HG02798 (cell line): ENCODE results near the gene RBBP7.
"Not testable (repeated sequence)": the region's sequence is repeated elsewhere in the genome, so short reads cannot be mapped to it uniquely, and the experiment has no call there.

Experiments used
- ATAC-seq: cut with Tn5 transposase; IDR thresholded peaks from one replicate; pipeline ENCODE4 v1.9.1; 2021; ENCODE audit warnings: mild to moderate bottlenecking; ENCODE audit not compliant: unreplicated experiment, poor library complexity

The RBBP7 gene

DNA sequence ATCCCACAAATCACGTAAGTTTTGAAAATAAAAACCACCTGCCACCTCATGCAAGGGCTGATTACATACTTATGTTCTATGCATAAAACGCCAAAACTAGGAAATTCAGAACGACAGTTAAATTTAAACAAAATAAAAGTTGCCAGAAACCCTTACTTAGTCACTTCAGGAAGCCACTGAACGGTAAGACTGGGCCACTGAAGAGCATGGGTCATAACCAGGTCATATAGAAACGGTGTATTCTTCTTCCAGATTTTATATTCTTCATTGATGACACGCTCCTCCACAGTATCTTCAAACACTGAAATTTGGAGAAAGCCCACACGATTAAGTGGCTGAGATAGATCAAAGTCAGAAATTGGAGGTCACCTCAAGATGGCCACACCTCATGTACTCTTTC is 1.2 kb downstream of the RBBP7 start:
- ATAC-seq: no peak

DNA sequence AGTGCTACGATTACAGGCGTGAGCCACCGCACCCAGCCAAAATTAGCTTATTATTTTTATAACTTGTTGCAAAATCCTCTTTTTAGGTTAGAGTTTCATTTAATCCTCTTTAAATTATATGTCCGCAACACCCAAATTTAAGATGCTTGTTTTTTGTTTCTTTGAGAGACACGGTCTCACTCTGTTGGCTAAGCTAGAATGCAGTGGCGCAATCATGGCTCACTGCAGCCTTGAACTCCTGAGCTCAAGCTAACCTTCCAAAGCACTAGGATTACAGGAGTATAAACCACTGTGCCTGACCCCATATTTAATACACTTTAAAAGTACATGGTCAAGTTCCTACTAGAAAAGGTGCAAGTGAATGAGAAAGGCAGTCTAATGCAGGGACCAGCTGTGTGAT is 2.2 kb downstream of the RBBP7 start:
- ATAC-seq: no peak

DNA sequence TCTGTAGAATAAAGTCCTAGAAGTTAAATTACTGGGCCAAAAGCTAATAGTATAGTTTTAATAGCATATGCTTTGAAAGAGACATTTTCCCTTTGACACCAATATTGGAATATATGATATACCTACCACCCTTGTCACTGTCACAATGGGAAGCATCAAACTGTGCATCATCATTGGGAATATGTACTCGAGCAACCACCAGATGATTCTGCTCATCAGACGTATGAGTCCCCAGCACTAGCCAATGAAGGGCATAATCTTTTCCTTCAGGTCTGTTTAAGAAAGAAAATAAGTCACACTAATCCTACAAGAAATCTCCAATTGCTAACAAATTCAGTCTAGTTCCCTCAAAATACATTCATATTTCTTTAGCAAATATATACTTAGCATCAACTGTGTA is 7.3 kb downstream of the RBBP7 start:
- no peak for ATAC-seq

DNA sequence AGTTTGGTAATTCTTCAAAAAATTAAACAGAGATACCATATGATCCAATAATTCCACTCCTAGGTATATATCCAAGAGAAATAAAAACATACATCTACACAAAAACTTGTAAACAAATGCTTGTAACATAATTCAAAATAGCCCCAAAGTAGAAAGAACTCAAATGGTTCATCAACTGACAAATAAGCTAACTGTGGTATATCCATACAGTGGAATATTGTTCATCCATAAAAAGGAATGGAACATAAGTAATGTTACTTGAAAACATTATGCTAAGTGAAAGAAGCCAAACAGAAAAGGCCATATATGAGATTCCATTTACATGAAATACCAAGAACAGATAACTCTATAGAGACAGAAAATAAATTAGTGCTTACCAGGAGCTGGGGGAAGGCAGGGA is 13.4 kb downstream of the RBBP7 start:
- no peak for ATAC-seq

DNA sequence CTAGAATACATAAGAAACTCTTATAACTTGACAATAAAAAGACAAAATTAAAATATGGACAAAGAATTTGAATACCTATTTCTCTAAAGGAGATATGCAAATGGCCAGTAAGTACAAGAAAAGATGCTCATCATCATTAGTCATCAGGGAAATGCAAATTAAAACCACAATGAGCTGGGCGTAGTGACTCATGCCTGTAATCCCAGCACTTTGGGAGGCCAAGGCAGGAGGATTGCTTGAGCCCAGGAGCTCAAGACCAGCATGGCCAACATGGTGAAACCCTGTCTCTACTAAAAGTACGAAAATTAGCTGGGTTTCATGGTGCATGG is 14.1 kb downstream of the RBBP7 start:
- not testable (repeated sequence) for ATAC-seq

DNA sequence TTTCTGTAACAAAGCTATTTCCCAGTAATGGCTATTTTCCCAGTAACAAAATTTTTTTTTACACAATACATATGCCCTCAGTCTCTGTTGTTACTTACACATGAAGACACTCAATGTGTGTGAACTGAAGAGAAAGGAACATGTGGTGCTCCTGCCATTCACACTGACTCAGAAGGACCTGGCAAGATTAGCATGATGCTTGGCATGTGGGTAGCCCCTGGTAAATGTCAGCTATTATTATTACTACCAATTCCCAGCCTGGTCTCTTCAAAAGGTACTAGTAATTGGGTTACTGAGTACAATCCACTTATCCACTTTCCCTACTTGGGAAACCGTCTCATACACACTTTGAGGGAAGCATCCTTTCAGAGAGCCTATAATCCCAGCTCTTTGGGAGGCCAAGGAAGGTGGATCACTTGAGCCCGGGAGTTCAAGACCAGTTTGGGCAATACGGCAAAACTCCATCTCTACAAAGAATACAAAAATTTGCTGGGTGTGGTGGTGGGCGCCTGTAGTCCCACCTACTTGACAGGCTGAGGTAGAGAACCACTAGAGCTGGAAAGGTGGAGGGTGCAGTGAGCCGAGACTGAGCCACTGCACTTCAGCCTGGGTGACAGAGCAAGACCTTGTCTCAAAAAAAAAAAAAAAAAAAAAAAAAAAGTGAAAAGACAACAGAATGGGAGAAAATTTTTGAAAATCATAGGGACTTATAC is 14.6 kb downstream of the RBBP7 start:
- no peak for ATAC-seq

DNA sequence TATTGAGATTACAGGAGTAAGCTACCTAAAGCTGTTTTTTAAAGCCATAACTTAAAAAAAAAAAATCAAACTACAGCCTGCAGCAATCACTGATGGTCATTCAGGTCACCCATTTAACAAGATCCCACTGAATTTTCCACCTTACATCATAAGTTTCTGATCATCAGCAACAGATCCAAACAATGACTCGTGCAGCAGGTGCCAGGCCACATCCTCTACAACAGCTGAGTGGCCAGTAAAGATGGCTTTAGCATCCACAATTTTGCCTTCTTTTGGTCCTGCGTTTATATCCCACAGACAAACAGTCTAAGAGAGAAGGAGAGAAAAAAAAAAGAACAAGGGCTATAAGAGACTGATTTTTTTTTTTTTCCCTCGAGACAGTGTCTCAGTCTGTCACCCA is 16.6 kb downstream of the RBBP7 start:
- no peak for ATAC-seq

DNA sequence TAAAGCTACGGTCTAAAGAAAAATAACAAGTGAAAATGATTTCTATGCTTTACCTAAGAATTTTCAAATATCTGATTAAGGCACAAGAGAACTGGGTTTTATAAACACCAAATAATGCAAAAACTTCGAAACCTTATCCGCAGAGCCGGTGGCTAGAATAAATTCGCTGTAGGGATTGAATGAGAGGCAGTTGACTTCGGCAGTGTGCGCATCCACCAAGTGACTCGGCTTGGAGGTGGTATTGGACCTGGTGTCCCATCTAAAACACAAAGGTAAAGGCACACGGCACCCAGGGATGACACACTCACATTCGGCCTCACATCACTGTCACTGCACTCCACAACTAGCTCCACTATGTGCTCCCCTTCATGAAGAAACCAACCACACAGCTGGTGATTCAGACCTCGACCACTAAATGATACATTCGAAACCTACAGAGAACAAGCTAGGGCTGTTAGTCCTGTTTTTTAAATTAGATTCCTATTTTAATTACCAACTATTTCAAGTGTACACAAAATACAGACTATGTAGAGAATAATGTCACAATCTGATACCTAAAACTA is 17.5 kb downstream of the RBBP7 start:
- no peak for ATAC-seq

DNA sequence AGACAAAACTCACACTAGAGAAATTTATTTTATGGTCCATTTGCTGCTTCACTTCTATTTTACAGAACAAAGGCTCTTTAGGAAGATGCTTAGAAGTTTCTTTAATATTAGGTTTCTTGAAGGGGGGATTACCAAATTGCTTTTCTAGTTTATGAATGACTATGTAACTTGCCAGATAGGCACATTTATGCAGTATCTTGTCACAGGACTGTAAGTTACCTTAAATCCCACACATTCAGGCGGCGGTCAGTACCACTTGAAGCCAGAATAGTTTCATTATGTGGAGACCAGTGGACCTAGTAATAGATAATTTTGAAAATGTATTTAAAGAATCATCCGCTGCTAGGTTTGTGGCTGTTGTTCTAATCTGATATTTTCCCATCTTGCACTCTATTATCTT is 18.3 kb downstream of the RBBP7 start:
- no peak for ATAC-seq

DNA sequence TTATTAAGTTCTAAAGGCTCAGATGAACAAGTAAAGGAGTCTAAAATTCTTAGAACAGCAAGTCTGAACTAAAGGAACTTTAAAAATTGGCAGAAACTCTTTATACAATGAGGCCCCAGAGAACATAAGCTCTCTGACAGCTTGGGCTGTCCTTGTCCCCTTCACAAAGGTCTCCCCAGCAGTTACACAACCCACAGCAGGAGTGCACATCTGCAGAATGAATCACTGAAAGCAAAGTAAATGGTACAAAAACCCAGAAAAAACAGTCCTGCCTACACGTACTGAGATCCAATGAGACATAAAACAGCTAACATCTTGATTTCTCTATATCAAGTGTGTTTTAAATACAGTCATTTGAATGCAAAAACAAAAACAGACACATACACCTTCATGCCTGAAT is 18.7 kb downstream of the RBBP7 start:
- no peak for ATAC-seq

DNA sequence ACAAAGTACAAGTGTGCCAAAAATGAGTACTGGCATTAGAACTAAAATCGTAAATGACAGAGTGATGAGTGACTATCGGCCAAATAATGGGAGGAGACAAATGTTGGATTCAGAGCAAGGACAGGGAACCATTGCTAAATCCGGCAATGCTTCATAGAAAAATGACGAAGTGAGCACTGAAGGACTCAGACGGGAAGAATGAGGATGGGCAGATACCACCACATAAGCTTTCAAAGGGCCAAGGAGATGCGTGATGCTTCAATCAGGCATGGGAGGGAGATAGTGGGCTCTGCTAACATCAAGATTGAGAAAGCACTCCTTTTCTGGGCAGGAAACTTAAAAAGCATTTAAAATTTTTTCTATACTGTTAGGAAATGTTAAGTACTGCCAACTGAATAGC is 21.6 kb downstream of the RBBP7 start:
- ATAC-seq: no peak

DNA sequence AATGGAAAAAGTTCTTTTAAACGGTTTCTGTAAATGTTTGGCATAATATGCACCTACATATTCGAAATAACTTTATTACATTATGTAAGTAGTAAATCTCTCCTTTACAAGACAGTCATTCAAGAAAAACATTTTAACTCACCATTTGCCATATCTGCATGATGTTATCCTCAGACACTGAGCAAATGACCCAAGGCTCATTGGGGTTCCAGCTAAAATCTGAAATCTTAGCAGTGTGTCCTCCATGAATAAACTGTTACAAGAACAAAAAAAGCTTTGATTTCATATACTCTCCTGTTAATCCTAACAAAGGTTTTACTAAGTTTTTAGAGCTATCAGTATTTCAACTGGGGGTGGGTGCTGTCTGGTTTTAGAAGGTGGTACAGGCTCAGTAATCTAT is 24.5 kb downstream of the RBBP7 start:
- ATAC-seq: no peak

DNA sequence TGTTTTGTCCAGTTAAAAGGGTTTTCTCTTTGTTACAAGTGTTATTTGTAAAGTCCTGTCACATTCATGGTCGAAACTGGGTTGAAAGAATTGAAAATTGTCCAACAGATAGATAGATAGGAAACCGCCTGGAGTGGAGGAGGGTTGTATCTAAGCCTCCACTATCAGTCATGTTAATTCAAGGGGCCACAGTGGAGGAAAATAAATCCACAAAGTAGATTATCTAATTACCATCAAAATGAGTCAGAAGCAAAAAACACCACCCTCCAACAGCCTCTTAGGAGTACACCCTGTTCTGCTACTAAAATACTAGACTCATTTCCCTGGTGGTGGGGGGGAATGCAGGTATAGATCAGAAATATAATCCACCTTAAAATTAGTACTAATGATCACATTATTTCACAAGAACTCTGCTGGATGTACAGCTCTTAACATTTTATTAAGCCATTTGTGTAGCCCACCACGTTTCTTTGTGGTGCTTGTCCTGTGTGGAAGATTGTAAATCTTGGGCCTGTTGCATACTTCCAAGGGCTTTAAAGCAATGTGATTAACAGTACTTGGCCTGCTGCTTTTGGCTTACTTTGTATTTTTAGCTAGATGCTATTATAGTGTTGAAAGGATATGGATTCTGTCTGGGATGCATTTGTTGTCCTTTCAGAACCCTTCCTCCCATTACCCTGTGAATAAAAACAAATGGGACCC is 26.8 kb downstream of the RBBP7 start:
- ATAC-seq: no peak

DNA sequence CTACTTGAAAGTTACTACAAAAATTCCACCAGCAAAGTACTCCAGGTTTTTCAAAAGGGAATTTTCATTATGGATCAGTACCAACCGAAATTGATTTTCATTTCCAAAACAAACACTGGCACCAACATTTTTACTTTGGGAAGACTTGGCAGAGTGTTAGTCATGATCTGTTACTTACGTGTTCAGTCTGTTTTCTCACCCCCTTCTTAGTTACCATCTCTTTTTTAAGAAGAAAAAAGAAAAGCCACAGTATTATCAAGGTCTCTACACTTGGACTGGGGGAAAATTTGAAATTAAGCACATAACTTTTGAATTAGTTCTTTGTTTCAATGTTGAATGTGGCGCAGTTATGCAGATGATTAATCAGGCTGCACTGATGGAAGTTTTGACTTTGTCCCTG is 27.5 kb downstream of the RBBP7 start:
- no peak for ATAC-seq

DNA sequence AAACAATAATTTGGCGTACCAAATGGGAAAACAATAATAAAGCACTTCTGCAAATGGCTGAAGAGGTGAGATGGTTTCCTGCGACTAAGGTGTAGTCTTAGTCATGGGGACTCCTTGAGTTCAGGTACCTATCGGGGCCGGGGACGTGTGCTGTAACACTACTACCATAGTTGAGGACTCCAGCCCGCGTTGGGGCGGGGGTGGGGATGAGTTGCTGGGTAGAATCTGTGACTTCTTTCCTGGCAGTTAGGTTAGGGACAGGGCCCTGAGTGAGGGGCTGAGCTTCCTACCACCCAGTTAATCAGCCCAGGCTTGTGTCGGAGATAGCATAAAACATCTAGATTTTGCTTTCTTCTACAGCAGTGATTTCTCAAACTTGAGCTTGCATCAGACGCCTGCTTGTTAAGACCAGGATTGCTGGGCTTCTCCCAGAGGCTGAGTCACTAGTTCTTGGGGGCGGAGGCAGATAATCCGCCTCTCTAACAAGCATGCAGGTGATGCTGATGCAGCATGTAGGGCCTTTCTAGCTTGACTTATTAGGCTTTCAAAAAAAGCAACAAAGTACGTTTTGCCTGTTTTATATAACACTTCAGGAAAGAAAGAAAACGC is 30.2 kb downstream of the RBBP7 start:
- ATAC-seq: no peak

DNA sequence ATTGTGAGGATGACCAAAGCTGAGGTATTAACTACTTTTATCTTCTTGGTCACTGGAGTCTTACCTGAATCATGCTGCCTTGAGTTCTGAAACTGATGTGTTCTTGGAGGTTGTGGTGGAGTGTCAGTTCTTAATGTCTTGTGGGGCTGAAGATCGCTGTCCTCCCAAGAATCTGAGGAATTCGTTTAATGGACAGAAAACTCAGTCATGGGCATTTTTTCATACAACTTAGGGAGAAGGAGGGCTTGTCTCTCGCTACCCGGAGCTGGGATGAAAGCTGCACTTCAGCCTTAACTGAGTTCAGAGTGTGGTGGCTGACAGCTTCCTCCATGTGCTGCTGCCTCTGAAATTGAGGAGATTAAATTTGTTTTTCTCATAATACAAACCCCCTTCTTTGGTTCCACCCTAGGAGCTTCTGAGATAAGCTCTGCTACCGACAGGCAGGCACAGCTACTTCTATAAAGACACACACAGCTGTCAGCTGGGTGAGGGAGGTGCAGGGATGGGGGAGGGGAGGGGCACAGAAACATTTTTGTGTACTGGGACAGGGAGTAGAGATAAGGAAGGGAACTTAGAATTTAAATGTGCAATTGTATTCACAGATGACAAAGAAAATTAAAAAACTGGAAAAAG is 30.8 kb downstream of the RBBP7 start:
- no peak for ATAC-seq

DNA sequence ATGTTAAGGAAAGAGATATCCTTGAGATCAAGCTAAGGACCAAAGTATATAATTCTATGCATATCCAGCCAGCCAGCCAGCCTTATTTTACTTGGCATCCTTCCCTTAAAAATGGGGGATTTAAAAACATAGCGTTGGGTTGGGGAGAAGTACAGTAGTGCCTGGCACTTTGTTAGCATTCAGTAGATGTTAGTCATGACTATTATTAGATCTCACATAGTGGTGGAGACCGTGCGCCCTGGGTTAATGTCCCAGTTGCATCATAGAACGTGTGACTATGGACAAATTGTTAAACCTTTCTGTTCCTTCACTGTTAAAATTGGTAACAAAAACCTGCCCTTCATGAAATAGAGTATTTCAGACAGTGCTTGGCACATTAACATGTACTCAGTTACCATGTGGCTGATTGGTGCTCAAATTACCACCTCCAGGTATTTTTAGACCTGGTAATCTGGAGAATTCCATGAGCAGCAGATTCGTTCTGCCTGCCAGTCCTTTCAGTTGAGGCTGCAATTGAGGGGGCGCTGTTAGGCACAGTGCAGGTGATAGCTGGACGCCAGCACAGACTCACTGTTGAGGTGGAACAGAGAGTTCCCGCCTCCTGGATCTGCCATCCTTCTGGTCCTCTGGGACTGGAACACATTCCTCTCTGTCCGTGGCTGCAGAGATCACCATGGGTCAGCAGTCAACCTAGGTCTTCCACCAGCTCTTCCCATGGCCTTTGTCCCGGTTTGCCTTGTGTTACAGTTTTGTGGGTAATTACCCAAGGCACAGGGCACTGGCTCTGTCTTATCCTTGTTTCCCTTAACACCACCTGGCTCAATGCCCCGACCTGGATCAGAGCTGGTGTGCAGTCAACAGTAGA is 31.7 kb downstream of the RBBP7 start:
- ATAC-seq: no peak

DNA sequence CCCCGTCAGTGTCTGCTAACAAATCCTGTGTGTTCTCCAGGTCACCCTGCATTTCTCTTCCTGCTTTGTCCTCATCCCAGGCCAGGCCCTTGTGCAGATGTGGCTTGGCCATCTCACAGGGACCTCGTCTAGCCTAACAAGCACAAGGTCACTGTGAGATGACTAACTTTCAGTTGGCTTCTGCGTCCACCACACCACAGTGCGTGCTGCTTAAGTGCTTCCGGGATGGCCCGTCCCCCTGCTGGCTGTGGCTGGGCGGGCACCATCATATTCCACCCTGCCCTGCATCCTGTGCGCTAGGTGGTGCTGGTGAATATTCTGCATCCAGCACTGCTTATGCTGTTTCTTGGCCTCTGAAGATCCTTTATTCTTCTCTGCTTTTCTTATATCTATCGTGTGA is 33.8 kb downstream of the RBBP7 start:
- ATAC-seq: no peak

DNA sequence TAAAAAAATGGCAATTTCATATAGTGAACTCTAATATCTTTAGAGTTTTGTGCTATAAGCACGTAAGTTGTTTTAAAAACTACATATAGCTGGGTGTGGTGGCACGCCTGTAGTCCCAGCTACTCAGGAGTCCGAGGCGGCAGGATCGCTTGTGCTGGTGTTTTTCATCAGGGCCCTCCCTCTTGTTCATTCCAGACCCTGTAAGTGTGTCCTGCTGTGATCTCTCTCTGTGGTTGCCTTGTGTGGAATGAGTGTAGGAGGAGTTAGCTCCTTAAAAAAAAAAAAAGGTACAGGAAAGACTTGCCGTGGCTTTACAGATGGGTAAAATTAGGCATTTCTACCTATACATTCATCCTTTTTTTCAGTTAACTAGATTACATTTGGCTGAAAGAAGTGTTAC is 35.4 kb downstream of the RBBP7 start:
- ATAC-seq: no peak

DNA sequence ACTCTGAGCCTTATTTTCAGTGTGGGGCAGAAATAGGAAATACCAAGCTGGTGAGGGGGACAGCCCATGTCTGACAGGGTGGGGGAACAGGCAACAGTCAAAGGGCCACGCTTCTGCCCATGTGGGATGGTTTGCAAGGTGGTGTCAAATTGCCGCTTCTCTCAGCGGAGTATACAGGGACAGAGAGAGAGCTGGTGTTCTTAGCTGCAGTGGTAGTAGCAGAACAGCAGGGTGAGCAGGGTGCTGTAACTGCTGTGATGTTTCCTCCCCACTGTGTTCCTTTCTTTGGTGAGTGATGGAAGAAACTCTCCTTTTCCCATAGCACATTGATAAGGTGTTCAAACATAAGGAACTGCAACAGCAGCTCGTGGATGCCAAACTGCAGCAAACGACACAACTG is 37.9 kb downstream of the RBBP7 start:
- no peak for ATAC-seq
